Activated CD4-positive, alpha-beta memory T cell treated with anti-CD3 and anti-CD28 coated beads for 36 hours (primary cell): ENCODE measurements around the gene LYL1. TPM values are rescaled to one million over a fixed set of nuclear protein-coding genes. Genes with fewer than 3 reads are reported as not detected.
A peak's percentile ranks its signal among the peaks of the same experiment; 100 is the strongest.

Experiments
- CTCF ChIA-PET: fragments of 350-600 bp; sonication (Branson Sonifier 250); formaldehyde crosslinking; loops from one replicate; lab custom pipeline; 2021; ENCODE audit warnings: antibody characterized with exemption, inconsistent platforms; lab: Charles Lee
- POLR2A ChIA-PET: fragments of 350-600 bp; sonication (Branson Sonifier 250); formaldehyde crosslinking; loops from one replicate; lab custom pipeline; 2021; ENCODE audit warnings: antibody characterized with exemption; lab: Charles Lee
- DNase-seq: peaks from one replicate; pipeline ENCODE4 v3.0.0-alpha.2; 2020
- H3K27ac Mint-ChIP-seq: one replicate; pipeline ENCODE4 v1.8.0; 2021; ENCODE audit warnings: mixed read lengths
- H3K27me3 Mint-ChIP-seq: one replicate; pipeline ENCODE4 v1.8.0; 2021; ENCODE audit warnings: mixed read lengths
- H3K36me3 Mint-ChIP-seq: one replicate; pipeline ENCODE4 v1.8.0; 2021; ENCODE audit warnings: mixed read lengths
- H3K4me1 Mint-ChIP-seq: one replicate; pipeline ENCODE4 v1.8.0; 2021; ENCODE audit warnings: low read depth, mixed read lengths
- H3K4me3 Mint-ChIP-seq: one replicate; pipeline ENCODE4 v1.8.0; 2021; ENCODE audit warnings: mild to moderate bottlenecking, mixed read lengths
- H3K9me3 Mint-ChIP-seq: one replicate; pipeline ENCODE4 v1.8.0; 2021; ENCODE audit warnings: mixed read lengths
- intact Hi-C: fragments of 100-400 bp; cut with micrococcal nuclease; formaldehyde crosslinking; loops from one replicate; pipeline ENCODE4 v1.15.1; 2023
- total RNA-seq, 2 experiments: library from RNA; stranded (reverse); gene quantifications; one replicate each; pipeline ENCODE4 v1.2.3, GENCODE V29; 2021

LYL1 gene
- total RNA-seq, 2 experiments from 2014 or later, result 5.0 to 5.6 TPM

GRCh38 chr19:13117772-13118423 is 15.2 kb upstream of the LYL1 start, which contains the start of gene NACC1:
Gene NACC1 (plus strand): TSS chr19:13118264. CDS start chr19:13135208, 16,944 bp downstream.
- POLR2A ChIA-PET, result interaction anchor here (0.6 to 4.1 kb wide), 10 partner anchors 13 to 744 kb away, joined by 3 to 38 read pairs (median 8); partner anchors contain the start of genes IER2 and STX10
- H3K9me3 Mint-ChIP-seq, result no peaks in the 10 kb centered on the region
- peaks cover 51% of the 10 kb centered on the region for H3K4me1 Mint-ChIP-seq
- no peaks in the 10 kb centered on the region for H3K27me3 Mint-ChIP-seq
- H3K4me3 Mint-ChIP-seq, result peak within 1 kb of the TSS; percentile 86
- CTCF ChIA-PET, result interaction anchor here (0.5 to 2.8 kb wide), 11 partner anchors 11 to 153 kb away, joined by 3 to 16 read pairs (median 4); partner anchors contain the start of genes IER2 and STX10
- DNase-seq, result peak; percentile 94
- peaks cover 16% of the 10 kb centered on the region for H3K36me3 Mint-ChIP-seq
- H3K27ac Mint-ChIP-seq, result peak within 1 kb of the TSS; percentile 93
- intact Hi-C loops, result loop anchor here (1.0 to 5.0 kb wide), 2 partner anchors 14 to 94 kb away; no protein-coding TSS in a partner anchor

DNA sequence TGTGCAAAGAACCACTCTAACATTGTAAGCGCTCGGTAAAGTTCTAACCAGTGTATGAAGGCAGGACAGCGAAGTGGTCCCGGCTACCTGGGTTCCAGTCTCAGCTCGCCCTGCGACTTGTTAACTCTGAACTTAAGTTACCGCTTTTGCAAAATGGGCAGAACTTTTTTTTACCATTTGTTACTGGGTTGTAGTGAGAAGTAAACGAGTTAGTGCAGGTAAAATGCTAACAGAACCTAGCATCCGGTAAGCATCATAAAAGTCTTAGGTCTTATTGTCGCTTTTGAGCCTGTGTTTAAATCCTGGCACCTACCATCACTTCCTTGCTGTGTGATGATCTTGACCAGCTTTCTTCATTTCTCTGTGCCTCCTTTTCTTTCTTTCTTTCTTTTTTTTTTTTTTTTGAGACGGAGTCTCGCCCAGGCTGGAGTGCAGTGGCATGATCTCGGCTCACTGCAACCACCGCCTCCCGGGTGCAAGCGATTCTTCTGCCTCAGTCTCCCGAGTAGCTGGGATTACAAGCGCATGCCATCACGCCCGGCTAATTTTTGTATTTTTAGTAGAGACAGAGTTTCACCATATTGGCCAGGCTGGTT is 14.6 kb upstream of the LYL1 start:
- DNase-seq, result no peak
- H3K4me3 Mint-ChIP-seq, result peak overlapping the region; percentile 86
- intact Hi-C loops, result loop anchor here (5.0 kb wide), 1 partner anchor 95 kb away; no protein-coding TSS in a partner anchor
- H3K9me3 Mint-ChIP-seq, result no peaks in the 10 kb centered on the region
- H3K4me1 Mint-ChIP-seq, result peaks cover 47% of the 10 kb centered on the region
- CTCF ChIA-PET, result interaction anchor here (0.5 to 2.8 kb wide), 10 partner anchors 10 to 152 kb away, joined by 3 to 16 read pairs (median 4); partner anchors contain the start of genes IER2 and STX10
- peak overlapping the region; percentile 93 for H3K27ac Mint-ChIP-seq
- H3K36me3 Mint-ChIP-seq, result peaks cover 19% of the 10 kb centered on the region
- POLR2A ChIA-PET, result interaction anchor here (0.6 to 4.1 kb wide), 8 partner anchors 13 to 744 kb away, joined by 3 to 38 read pairs (median 12); partner anchors contain the start of genes IER2 and STX10
- no peaks in the 10 kb centered on the region for H3K27me3 Mint-ChIP-seq

DNA sequence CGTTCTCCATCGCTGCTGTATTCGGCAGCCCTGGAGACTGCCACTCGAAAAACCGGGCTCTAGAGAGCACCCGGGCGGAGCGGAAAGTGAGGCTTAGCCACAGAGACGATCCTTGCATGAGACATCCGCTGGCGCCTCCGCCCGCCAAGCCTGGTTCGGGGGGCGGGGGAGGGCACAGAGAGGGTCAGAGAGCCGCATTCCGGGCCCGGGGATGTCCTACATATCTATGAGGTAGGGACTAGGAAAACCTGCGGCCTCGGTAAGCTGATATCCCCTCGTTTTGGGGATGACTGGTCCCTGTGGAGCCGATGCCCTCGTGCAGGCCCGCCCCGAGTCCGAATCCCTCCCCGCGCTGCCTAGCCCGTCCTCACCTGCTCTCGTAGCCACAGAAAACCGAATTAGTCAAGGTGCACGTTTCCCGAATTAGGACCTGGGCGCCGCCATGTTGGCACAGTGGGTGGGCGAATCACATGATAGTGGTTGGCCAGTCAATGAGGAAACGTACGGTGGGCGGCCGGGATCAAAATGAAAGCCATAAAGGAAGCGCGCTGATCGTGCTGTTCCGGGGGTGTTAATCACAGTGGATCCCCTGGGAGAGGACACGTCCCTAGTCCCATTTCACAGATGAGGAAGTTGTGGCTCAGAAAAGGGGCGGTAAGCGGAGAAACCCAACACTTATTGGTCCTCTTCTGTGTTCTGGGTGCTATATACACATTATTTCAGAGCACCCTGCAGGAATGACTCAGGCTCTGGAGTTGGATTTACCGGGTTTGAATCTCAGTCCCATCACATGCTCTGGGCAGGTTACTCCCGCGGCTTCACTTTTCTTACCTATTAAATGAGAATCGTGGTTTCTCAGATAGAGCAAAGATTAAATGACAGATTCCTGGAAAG is 13.9 kb upstream of the LYL1 start, which contains the start of gene TRMT1:
Gene TRMT1, minus strand, starts transcription at position 459 of the 894 bp plus-strand sequence. Its CDS starts 341 bp downstream, at position 118.
- Mint-ChIP-seq H3K4me1 (peaks cover 39% of the 10 kb centered on the region), H3K36me3 (peaks cover 15% of the 10 kb centered on the region), H3K27ac (peak within 1 kb of the TSS; percentile 93), H3K4me3 (peak within 1 kb of the TSS; percentile 86), H3K9me3 (no peaks in the 10 kb centered on the region), H3K27me3 (no peaks in the 10 kb centered on the region)
- peak; percentile 95 for DNase-seq
- CTCF ChIA-PET, result interaction anchor here (0.9 to 2.1 kb wide), 4 partner anchors 12 to 151 kb away, joined by 3 to 16 read pairs (median 6); no protein-coding TSS in a partner anchor
- POLR2A ChIA-PET, result interaction anchor here (0.6 to 4.1 kb wide), 6 partner anchors 12 to 745 kb away, joined by 3 to 38 read pairs (median 12); no protein-coding TSS in a partner anchor
- intact Hi-C loops, result loop anchor here (1.0 to 5.0 kb wide), 4 partner anchors 12 to 96 kb away; no protein-coding TSS in a partner anchor

GRCh38 chr19:13115936-13116281 is 13.3 kb upstream of the LYL1 start:
- peaks cover 33% of the 10 kb centered on the region for H3K4me1 Mint-ChIP-seq
- H3K4me3 Mint-ChIP-seq, result peak overlapping the region; percentile 86
- H3K36me3 Mint-ChIP-seq, result peaks cover 12% of the 10 kb centered on the region
- peak overlapping the region; percentile 93 for H3K27ac Mint-ChIP-seq
- ChIA-PET POLR2A (interaction anchor here (0.8 to 4.1 kb wide), 4 partner anchors 11 to 37 kb away, joined by 3 to 38 read pairs (median 8); partner anchors contain the start of genes IER2 and STX10), CTCF (interaction anchor here (0.9 to 1.3 kb wide), 2 partner anchors 11 to 17 kb away, joined by 3 to 5 read pairs; no protein-coding TSS in a partner anchor)
- intact Hi-C loops, result loop anchor here (1.0 to 5.0 kb wide), 4 partner anchors 12 to 96 kb away; no protein-coding TSS in a partner anchor
- H3K9me3 Mint-ChIP-seq, result no peaks in the 10 kb centered on the region
- DNase-seq, result no peak
- no peaks in the 10 kb centered on the region for H3K27me3 Mint-ChIP-seq

DNA sequence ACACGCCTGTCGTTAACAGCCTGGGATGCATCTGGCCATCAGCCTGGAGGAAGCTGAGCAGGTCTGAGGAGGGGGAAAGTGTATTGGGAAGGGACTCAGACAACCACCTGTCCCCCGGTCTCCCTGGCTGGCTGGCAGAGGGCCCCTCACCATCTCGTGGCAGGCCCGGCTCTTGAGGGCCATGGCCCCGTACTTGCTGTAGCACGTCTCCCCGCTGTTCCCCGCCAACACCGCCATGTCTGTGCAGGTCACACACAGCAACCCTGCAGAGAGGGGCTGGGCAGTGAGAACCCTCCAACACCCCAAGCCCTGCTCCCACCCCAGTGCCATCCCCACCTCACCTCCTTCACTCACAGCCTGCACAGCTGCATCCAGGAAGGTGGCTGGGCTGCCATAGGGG is 9.9 kb upstream of the LYL1 start:
- no peak for DNase-seq
- ChIA-PET CTCF (interaction anchor here (2.7 kb wide), 1 partner anchor 8 kb away, joined by 10 read pairs; no protein-coding TSS in a partner anchor), POLR2A (no interaction called here)
- no peaks in the 10 kb centered on the region for H3K27me3 Mint-ChIP-seq
- peaks cover 16% of the 10 kb centered on the region for H3K36me3 Mint-ChIP-seq
- intact Hi-C loops, result no loop called here
- peaks cover 11% of the 10 kb centered on the region for H3K4me1 Mint-ChIP-seq
- no peak overlapping the region for H3K4me3 Mint-ChIP-seq
- no peak overlapping the region for H3K27ac Mint-ChIP-seq
- H3K9me3 Mint-ChIP-seq, result no peaks in the 10 kb centered on the region

DNA sequence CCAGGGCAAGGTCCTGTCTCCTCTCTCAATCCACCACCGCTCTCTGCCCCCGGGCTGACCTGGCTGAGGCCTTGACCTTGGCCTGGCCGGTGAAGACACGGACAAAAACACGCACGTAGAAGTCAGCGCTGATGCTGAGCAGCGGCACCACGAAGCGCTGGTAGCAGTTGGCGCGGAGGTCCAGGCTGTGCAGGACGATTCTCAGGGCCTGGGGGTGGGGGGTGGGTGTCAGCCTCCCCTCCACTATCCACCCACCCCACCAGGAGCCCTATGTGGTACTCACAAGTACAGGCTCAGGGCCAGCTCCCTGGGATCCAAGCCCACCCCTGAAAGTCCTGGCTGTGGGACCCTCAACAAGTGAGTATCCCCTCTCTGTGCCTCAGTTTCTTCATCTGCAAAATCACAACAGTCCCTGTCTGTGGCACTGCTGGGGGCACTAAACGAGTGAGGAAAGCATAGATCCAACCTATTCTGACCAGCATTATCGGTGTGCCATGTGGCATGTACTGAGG is 7.5 kb upstream of the LYL1 start:
- H3K4me3 Mint-ChIP-seq, result no peak overlapping the region
- H3K9me3 Mint-ChIP-seq, result no peaks in the 10 kb centered on the region
- no peak for DNase-seq
- H3K4me1 Mint-ChIP-seq, result peaks cover 2% of the 10 kb centered on the region
- intact Hi-C loops, result no loop called here
- peaks cover 12% of the 10 kb centered on the region for H3K36me3 Mint-ChIP-seq
- ChIA-PET CTCF (no interaction called here), POLR2A (no interaction called here)
- no peak overlapping the region for H3K27ac Mint-ChIP-seq
- H3K27me3 Mint-ChIP-seq, result no peaks in the 10 kb centered on the region

DNA sequence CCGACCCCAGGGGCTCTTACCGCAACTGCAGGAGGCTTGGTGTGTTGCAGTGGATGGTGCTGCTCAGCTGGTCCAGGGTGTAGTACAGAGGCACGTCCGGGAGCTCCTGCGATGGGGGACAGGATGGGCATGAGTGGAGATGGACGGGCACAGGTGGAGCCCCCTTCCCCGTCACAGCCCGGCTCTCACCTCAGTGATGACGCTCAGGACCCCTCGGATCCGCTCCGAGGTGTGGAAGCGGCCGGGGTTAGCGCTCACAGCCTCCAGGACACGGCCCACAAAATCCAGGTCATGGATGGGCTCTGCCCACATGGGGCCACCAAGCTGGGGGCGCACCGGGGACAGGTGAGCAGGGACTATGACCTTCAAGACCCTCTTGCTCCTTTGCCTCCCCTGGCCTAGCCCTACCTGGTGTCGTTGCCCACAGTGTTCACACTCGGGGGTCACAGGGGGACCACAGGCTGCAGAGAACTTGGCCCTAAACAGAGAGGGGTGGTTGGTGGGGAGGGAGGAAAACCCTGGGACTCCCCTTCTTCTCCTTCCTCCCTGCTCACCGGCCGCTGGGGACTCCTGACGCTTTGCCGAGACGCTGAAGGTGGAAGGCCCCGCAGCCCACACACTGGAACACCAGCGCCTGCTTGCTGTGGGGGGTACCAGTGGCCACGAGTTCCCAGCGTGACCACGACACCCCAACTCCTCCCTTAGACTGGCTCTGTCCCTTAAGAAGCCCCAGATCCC is 6.9 kb upstream of the LYL1 start:
- no peaks in the 10 kb centered on the region for H3K9me3 Mint-ChIP-seq
- no peaks in the 10 kb centered on the region for H3K27me3 Mint-ChIP-seq
- ChIA-PET POLR2A (no interaction called here), CTCF (no interaction called here)
- peaks cover 2% of the 10 kb centered on the region for H3K4me1 Mint-ChIP-seq
- no peak overlapping the region for H3K27ac Mint-ChIP-seq
- intact Hi-C loops, result no loop called here
- no peak for DNase-seq
- no peak overlapping the region for H3K4me3 Mint-ChIP-seq
- H3K36me3 Mint-ChIP-seq, result peaks cover 13% of the 10 kb centered on the region

DNA sequence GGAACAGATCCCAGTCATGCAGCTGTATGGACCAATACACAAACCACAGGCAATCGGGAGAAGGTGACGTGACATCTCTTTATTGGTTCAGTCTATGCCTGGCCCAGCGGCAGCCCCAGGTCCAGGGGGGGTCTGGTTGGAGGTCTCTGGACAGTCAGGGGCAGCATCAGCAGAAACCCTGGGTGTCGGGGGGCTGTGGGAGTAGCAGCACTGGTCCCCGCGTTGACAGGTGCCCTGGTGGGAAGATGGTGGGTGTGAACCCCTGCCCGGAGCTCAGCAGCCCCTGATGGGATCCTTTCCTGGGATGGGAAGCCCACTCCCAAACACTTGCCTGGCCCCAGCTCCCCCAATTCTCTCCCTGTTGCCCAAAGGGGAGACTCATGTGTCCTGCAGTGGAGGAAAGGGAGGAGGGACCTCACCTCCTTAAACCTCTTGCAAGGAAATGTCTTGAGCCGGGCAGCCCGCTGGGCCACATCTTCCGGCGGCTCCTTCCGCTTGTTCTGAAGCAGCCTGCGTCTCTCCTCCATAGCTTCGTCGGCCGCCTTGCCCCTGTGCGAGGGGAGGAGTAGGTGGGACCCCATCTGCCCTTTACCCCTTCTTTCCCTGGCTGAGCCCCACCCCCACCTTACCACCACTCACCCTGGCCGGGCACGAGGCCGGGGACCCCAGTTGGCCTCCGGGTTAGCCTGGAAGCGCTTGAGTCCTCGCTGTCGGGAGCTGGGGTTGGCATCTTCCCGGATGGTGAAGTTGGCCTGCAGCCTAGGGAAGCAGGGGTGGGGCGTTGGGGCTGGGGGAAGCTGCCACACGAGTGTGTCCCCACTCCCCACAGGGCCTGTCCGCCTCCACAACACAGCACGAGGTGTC is 2.4 kb upstream of the LYL1 start:
- H3K9me3 Mint-ChIP-seq, result peaks cover 3% of the 10 kb centered on the region
- intact Hi-C loops, result loop anchor here (1.0 kb wide), 1 partner anchor 11 kb away; the partner anchor contains the start of gene TRMT1

GRCh38 chr19:13104360-13104847 is 1.7 kb upstream of the LYL1 start:
- H3K36me3 Mint-ChIP-seq, result peaks cover 11% of the 10 kb centered on the region
- intact Hi-C loops, result loop anchor here (1.0 kb wide), 1 partner anchor 12 kb away; the partner anchor contains the start of gene TRMT1
- peak overlapping the region; percentile 94 for H3K27ac Mint-ChIP-seq
- H3K9me3 Mint-ChIP-seq, result peaks cover 5% of the 10 kb centered on the region
- H3K4me3 Mint-ChIP-seq, result peak overlapping the region; percentile 92
- peaks cover 32% of the 10 kb centered on the region for H3K4me1 Mint-ChIP-seq
- peak; percentile 81 for DNase-seq
- H3K27me3 Mint-ChIP-seq, result no peaks in the 10 kb centered on the region
- ChIA-PET CTCF (interaction anchor here (0.5 to 3.6 kb wide), 27 partner anchors 8 to 219 kb away, joined by 3 to 29 read pairs (median 5); partner anchors contain the start of genes IER2, NACC1 and STX10), POLR2A (interaction anchor here (0.7 to 2.9 kb wide), 7 partner anchors 11 to 90 kb away, joined by 4 to 13 read pairs (median 6); partner anchors contain the start of gene NACC1)

More for the DNA sequence above, 2.4 kb upstream of the LYL1 start:
- Mint-ChIP-seq H3K27ac (peak overlapping the region; percentile 94), H3K36me3 (peaks cover 13% of the 10 kb centered on the region), H3K27me3 (no peaks in the 10 kb centered on the region), H3K4me1 (peaks cover 25% of the 10 kb centered on the region), H3K4me3 (peak overlapping the region; percentile 92)
- POLR2A ChIA-PET, result interaction anchor here (0.7 to 2.9 kb wide), 9 partner anchors 10 to 91 kb away, joined by 3 to 13 read pairs (median 6); partner anchors contain the start of genes IER2, NACC1 and STX10
- DNase-seq, result peak; percentile 52
- CTCF ChIA-PET, result interaction anchor here (0.5 to 3.6 kb wide), 27 partner anchors 9 to 340 kb away, joined by 3 to 29 read pairs (median 5); partner anchors contain the start of genes IER2, NACC1 and STX10
